HCT116 (cell line): Measurements from ENCODE around the gene NPAS4. TPM values are rescaled to one million over a fixed set of nuclear protein-coding genes. Genes with fewer than 3 reads are reported as not detected.

ENCODE experiments used
- ATAC-seq: fragments of 200-7000 bp; cut with Tn5 transposase; 2 replicates; pipeline ENCODE4 v1.9.1; 2020; ENCODE audit warnings: mild to moderate bottlenecking, moderate library complexity
- BruUV-seq: library from RNA; stranded (reverse); fragments of 400-500 nt; replicated peaks from 2 replicates; lab custom pipeline; 2021; lab: Mats Ljungman, UMichigan
- CTCF ChIA-PET: fragments of 300-600 bp; sonication (Branson Sonifier 250); formaldehyde crosslinking; loops from one replicate; lab custom pipeline; 2021; ENCODE audit warnings: antibody characterized with exemption; lab: Charles Lee
- POLR2A ChIA-PET: fragments of 300-600, 350-600 bp; sonication (Branson Sonifier 250); formaldehyde crosslinking; loops from one replicate; lab custom pipeline; 2021; ENCODE audit warnings: antibody characterized with exemption; lab: Charles Lee
- RAD21 ChIA-PET, 2 experiments: fragments of 300-600 bp; sonication (Branson Sonifier 250); formaldehyde crosslinking; loops; one replicate each; lab custom pipeline; 2023; ENCODE audit warnings: low total read pairs in 2 of 2; ENCODE audit not compliant: uncharacterized antibody in 2 of 2, unreplicated experiment in 2 of 2, low non-redundant PET in 1 of 2; lab: Charles Lee
- DNase-seq: peaks from one replicate; pipeline ENCODE4 v3.0.0-alpha.2; 2010; ENCODE audit warnings: low read depth, low spot score
- H2AFZ ChIP-seq: fragments of 200-600 bp; shearing (Covaris generic), sonication (generic); 2 replicates; pipeline ENCODE4 v1.6.1; 2017; ENCODE audit warnings: low read depth, mixed run types, mixed read lengths, antibody characterized with exemption, low read length; ENCODE audit not compliant: poor library complexity, severe bottlenecking
- H3K27ac ChIP-seq: 2 replicates; pipeline ENCODE4 v1.5.1; 2012; ENCODE audit warnings: low read depth, low read length
- H3K27me3 ChIP-seq: fragments of 200-600 bp; sonication (generic); 2 replicates; pipeline ENCODE4 v1.6.1; 2016; ENCODE audit warnings: mixed run types, low read length, mixed read lengths; ENCODE audit not compliant: insufficient read depth
- H3K36me3 ChIP-seq, 2 experiments: fragments of 200-500 bp in 1 of 2; fragments of 200-600 bp in 1 of 2; sonication (Bioruptor generic) in 1 of 2; sonication (generic) in 1 of 2; 2 replicates each; pipeline versions ENCODE4 v1.5.1 to v1.6.1; 2014 to 2016; ENCODE audit warnings: low read length in 2 of 2, inconsistent platforms in 1 of 2, mixed read lengths in 1 of 2, mixed run types in 1 of 2; ENCODE audit not compliant: insufficient read depth in 2 of 2, control insufficient read depth in 1 of 2
- H3K4me1 ChIP-seq, 2 experiments: fragments of 200-600 bp in 1 of 2; sonication (generic) in 1 of 2; 2 replicates each; pipeline versions ENCODE4 v1.5.1 to v1.6.1; 2012 to 2017; ENCODE audit warnings: low read length in 2 of 2, inconsistent platforms in 1 of 2, mild to moderate bottlenecking in 1 of 2, mixed read lengths in 1 of 2, mixed run types in 1 of 2, moderate library complexity in 1 of 2; ENCODE audit not compliant: insufficient read depth in 2 of 2, control insufficient read depth in 1 of 2
- H3K4me2 ChIP-seq: fragments of 200-600 bp; sonication (generic); 2 replicates; pipeline ENCODE4 v1.6.1; 2017; ENCODE audit warnings: mixed run types, low read length, mixed read lengths
- H3K4me3 ChIP-seq, 2 experiments: fragments of 200-600 bp in 1 of 2; sonication (generic) in 1 of 2; replicated peaks in 1 of 2; 2 replicates each; pipeline ENCODE4 v1.5.1; 2011 to 2016; ENCODE audit warnings: low read length in 2 of 2, control low read depth in 1 of 2, low read depth in 1 of 2, mild to moderate bottlenecking in 1 of 2, mixed read lengths in 1 of 2, mixed run types in 1 of 2
- H3K79me2 ChIP-seq: fragments of 200-600 bp; sonication (generic); 2 replicates; pipeline ENCODE4 v1.6.1; 2017; ENCODE audit warnings: mild to moderate bottlenecking, mixed run types, low read length, moderate library complexity, mixed read lengths; ENCODE audit not compliant: insufficient read depth
- H3K9ac ChIP-seq: fragments of 200-600 bp; sonication (generic); 2 replicates; pipeline ENCODE4 v1.6.1; 2016; ENCODE audit warnings: low read length, mixed read lengths
- H3K9me2 ChIP-seq: fragments of 200-600 bp; sonication (generic), shearing (Covaris generic); 2 replicates; pipeline ENCODE4 v1.6.1; 2017; ENCODE audit warnings: mixed run types, mild to moderate bottlenecking, moderate library complexity; ENCODE audit not compliant: insufficient read depth
- H3K9me3 ChIP-seq, 2 experiments: fragments of 200-500 bp in 1 of 2; fragments of 200-600 bp in 1 of 2; sonication (Bioruptor generic) in 1 of 2; sonication (generic) in 1 of 2; 2 replicates each; pipeline ENCODE4 v1.6.1; 2014 to 2017; ENCODE audit warnings: low read length in 2 of 2, mixed read lengths in 2 of 2, inconsistent platforms in 1 of 2, low read depth in 1 of 2, mild to moderate bottlenecking in 1 of 2, mixed run types in 1 of 2, moderate library complexity in 1 of 2; ENCODE audit not compliant: control insufficient read depth in 1 of 2, insufficient read depth in 1 of 2
- H4K20me1 ChIP-seq: fragments of 200-600 bp; sonication (generic), shearing (Covaris generic); 2 replicates; pipeline ENCODE4 v1.6.1; 2017; ENCODE audit warnings: mixed run types, mild to moderate bottlenecking, moderate library complexity; ENCODE audit not compliant: insufficient read depth
- CBX3 ChIP-seq: IDR thresholded peaks from 2 replicates; pipeline ENCODE4 v1.6.1; 2012; ENCODE audit warnings: low read depth
- EGR1 ChIP-seq: IDR thresholded peaks from 2 replicates; pipeline ENCODE4 v1.6.1; 2012; ENCODE audit warnings: low read depth
- ELF1 ChIP-seq: IDR thresholded peaks from 2 replicates; pipeline ENCODE4 v1.6.1; 2012; ENCODE audit warnings: low read depth, borderline replicate concordance
- EZH2 ChIP-seq: fragments of 200-600 bp; sonication (generic); IDR thresholded peaks from 2 replicates; pipeline ENCODE4 v1.6.1; 2017; ENCODE audit warnings: antibody characterized with exemption, mixed run types
- POLR2AphosphoS5 ChIP-seq: IDR thresholded peaks from 2 replicates; pipeline ENCODE4 v1.6.1; 2011; ENCODE audit warnings: mild to moderate bottlenecking, low read depth, low read length, moderate library complexity
- RAD21 ChIP-seq: IDR thresholded peaks from 2 replicates; pipeline ENCODE4 v1.6.1; 2012; ENCODE audit warnings: low read depth, mild to moderate bottlenecking
- REST ChIP-seq: IDR thresholded peaks from 2 replicates; pipeline ENCODE4 v1.6.1; 2012; ENCODE audit warnings: low read depth
- SP1 ChIP-seq: IDR thresholded peaks from 2 replicates; pipeline ENCODE4 v1.6.1; 2012; ENCODE audit warnings: low read depth
- TCF7L2 ChIP-seq: IDR thresholded peaks from 2 replicates; pipeline ENCODE4 v1.7.0; 2011; ENCODE audit warnings: borderline replicate concordance, inconsistent platforms; ENCODE audit not compliant: insufficient read depth, insufficient read length; ENCODE audit errors: extremely low read depth
- intact Hi-C: fragments of 100-400 bp; cut with micrococcal nuclease; formaldehyde crosslinking; loops from 2 replicates; pipeline ENCODE4 v1.10.0; 2022
- total RNA-seq: library from RNA; stranded (reverse); gene quantifications from one replicate; pipeline ENCODE4 v1.2.1, GENCODE V29; 2021; ENCODE audit not compliant: unreplicated experiment

Gene NPAS4
- total RNA-seq, 1 experiment from 2014 or later, result not detected

DNA sequence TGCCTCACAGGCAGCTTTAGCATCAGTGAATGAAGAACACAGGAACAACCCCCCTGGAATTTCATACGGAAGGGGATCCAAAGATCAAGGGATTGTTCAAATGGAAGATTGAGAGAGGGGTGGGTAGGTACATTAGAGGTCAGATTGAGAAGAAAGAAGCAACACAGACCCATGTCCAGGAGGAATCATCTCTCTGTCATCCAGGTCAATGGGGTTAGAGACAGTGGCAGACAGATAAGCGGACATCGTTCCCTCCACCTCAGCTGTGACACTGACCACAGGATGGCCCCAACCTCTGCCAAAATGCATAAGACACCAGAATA is 1.9 kb upstream of the NPAS4 start:
- H3K9ac ChIP-seq, result no peak overlapping the region
- ChIA-PET RAD21 (no interaction called here), CTCF (interaction anchor here (1.2 to 1.9 kb wide), 4 partner anchors 10 to 259 kb away, joined by 3 to 15 read pairs (median 4); partner anchors contain the start of genes DPP3 and RBM4B), POLR2A (no interaction called here)
- ATAC-seq (no peak), DNase-seq (no peak)
- H3K4me1 ChIP-seq, result peaks cover 12 to 17% of the 10 kb centered on the region in 2 experiments
- no peaks in the 10 kb centered on the region for H3K9me2 ChIP-seq
- H3K79me2 ChIP-seq, result no peaks in the 10 kb centered on the region
- no peak overlapping the region for H3K27ac ChIP-seq
- H4K20me1 ChIP-seq, result no peaks in the 10 kb centered on the region
- H3K27me3 ChIP-seq, result peaks cover 43% of the 10 kb centered on the region
- H3K9me3 ChIP-seq, result no peaks in the 10 kb centered on the region
- H3K4me2 ChIP-seq, result 0 out of 2 replicates have a peak overlapping the region, but pooled peaks have one; percentile 70
- no peak overlapping the region for H3K4me3 ChIP-seq
- intact Hi-C loops, result no loop called here
- H3K36me3 ChIP-seq, result no peaks in the 10 kb centered on the region
- no TSS peak for BruUV-seq
- TF ChIP-seq RAD21 (no peak), REST (no peak), SP1 (no peak), ELF1 (no peak), TCF7L2 (no peak), CBX3 (no peak), POLR2AphosphoS5 (no peak), EZH2 (no peak), EGR1 (no peak)
- H2AFZ ChIP-seq, result no peak overlapping the region
